Cardiac fibroblast (primary cell): ENCODE data around the gene TMTC2.

Experiments
- DNase-seq, 2 donors: peaks; one replicate each; pipeline versions ENCODE4 v3.0.0 to v3.0.0-alpha.2; 2010; ENCODE audit warnings: low read depth in 2 of 2
- H3K4me3 ChIP-seq, 2 donors: replicated peaks in 1 of 2; 1 replicate in 1 of 2; 2 replicates in 1 of 2; pipeline ENCODE4 v1.5.1; 2011; ENCODE audit warnings: low read depth in 2 of 2, low read length in 2 of 2, mild to moderate bottlenecking in 2 of 2, moderate library complexity in 1 of 2
- TF ChIP-seq, protein P1 (sequence below): IDR thresholded peaks from one replicate; pipeline ENCODE4 v1.5.1; 2011; ENCODE audit warnings: low read depth, mild to moderate bottlenecking, low read length, inconsistent platforms

TMTC2 gene

DNA sequence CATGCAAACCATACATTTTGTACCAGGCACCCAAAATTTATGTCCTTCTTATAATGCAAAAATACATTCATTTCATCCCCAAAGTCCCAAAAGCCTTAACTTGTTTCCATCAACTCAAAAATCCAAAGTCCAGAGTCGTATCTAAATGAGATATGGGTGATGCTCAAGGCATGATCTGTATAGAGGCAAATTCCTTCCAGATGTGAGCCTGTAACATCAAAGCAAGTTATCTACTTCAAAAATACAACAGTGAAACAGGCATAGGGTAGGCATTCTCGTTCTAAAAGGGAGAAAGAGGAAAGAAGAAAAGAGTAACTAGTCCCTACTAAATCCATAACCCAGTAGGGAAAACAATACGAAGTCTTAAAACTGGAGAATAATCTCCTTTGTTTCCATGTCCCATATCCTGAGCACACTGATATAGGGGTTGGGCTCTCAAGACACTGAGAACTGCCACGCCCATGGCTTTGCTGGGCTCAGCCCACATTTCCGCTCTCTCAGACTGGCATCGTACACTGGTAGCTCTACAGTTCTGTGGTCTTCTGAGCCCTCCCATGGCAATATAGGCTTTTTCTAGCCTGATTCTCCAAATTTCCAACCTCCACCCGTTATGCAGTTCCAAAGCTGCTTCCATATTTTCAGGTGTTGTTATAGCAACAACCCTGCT, 232.8 kb downstream of the TMTC2 start:
- TF ChIP-seq, protein P1, sequence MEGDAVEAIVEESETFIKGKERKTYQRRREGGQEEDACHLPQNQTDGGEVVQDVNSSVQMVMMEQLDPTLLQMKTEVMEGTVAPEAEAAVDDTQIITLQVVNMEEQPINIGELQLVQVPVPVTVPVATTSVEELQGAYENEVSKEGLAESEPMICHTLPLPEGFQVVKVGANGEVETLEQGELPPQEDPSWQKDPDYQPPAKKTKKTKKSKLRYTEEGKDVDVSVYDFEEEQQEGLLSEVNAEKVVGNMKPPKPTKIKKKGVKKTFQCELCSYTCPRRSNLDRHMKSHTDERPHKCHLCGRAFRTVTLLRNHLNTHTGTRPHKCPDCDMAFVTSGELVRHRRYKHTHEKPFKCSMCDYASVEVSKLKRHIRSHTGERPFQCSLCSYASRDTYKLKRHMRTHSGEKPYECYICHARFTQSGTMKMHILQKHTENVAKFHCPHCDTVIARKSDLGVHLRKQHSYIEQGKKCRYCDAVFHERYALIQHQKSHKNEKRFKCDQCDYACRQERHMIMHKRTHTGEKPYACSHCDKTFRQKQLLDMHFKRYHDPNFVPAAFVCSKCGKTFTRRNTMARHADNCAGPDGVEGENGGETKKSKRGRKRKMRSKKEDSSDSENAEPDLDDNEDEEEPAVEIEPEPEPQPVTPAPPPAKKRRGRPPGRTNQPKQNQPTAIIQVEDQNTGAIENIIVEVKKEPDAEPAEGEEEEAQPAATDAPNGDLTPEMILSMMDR, result no peak
- no peak for DNase-seq
- H3K4me3 ChIP-seq, result no peak overlapping the region

DNA sequence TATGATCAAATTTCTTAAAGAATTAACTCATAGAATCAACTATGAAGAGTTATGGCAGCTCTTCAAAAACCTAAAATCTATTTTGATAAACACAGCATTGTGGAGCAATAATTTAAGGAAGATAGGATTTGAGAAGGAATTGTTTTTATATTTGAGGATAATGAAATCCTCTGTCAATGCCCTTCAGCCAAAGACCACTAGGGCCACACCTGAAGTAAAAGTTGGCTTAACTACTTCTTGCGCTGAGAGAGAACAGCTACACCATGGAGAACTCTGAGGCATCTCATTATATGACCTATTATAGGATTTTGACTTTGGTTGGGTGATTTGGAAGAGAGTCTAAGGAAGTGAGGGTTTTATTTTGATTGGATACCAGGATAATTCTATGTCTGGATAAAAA, 237.2 kb downstream of the TMTC2 start:
- H3K4me3 ChIP-seq, result no peak overlapping the region
- DNase-seq, result no peak
- TF ChIP-seq, protein P1, result no peak

DNA sequence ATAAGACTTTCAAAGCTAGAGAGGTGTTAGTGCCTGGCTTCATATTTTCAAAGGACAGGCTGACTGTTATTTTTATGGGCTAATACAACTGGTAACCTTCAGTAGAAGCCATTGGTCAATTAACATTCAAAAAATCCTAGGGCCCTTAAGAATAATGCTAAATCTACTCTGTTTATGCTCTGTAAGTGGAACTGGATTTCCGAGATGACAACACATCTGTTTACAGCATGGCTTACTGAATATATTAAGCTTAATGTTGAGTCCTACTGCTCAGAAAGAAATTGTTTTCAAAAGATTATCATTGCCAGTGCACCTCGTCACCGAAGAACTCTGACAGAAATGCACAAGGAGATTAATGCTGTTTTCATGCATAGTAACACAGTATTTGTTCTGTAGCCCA, 239.9 kb downstream of the TMTC2 start:
- no peak for DNase-seq
- H3K4me3 ChIP-seq, result no peak overlapping the region
- TF ChIP-seq, protein P1, result no peak

DNA sequence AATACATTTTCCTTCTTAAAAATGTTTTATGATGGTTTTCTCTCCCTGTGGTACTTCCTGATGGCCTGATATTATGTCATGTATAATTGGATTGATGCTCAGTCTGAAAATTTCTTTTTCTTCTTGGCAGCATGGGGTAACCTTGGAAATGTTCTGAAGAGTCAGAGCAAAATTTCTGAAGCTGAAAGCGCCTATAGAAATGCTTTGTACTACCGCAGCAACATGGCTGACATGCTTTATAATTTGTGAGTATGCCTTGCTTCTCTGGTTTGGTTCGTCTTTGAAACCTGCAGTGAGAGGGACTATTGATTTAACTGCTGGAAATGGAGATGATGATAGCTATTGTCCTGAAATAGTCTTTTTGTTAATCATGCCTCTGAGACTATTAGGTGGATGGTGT, 243.6 kb downstream of the TMTC2 start:
- DNase-seq, result no peak
- TF ChIP-seq, protein P1, result no peak
- no peak overlapping the region for H3K4me3 ChIP-seq

DNA sequence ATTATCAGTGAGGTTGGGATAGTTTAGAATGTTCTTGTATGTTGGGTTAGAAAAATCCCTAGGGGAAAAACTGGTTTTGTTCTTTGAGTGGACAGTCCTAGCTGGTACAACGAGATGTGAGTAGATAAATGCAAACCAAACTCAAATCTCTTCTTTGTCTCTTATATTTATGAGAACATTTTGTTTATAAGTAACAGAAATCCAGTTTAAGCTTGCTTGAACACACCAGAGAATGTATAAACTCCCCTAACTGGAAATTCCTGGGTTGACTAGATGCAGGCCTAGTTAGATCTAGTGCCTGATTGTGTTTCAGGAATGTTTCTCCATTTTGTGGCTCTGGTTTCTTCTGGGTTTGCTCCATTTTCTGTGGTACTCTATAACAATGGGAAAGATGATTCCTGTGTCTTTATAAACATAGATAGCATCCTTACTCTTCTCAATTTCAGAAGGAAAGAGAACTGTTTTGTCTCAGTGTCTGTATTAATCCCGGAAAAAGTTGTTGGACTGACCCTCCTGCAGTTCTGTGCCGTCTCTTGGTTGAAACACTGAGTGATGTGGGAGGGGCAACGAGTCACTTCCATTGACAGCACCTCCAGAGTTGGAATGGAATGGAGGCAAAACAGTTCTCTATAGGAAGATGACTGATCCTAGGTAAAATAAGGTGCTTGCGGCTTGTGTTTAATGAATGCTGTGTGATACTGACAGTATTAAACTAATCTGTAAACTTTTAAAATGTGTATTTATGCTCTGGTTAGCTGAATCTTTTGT, 244.8 kb downstream of the TMTC2 start:
- TF ChIP-seq, protein P1, result no peak
- H3K4me3 ChIP-seq, result no peak overlapping the region
- no peak for DNase-seq

DNA sequence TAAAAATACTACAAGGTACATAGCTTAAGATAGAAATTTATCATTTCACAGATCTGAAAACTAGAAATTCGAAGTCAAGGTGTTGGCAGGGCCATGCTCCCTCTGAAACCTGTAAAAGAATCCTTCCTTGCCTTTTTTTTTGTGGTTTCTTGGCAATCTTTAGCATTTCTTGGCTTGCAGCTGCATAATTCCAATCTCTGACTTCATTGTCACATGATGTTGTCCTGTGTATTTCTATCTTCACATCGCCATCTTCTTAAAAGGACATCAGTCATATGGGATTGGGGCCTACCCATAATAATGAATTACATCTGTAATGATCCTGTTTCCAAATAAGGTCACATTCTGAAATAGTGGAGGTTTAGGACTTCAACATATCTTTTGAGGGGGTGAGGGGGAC, 250.4 kb downstream of the TMTC2 start:
- TF ChIP-seq, protein P1, result no peak
- H3K4me3 ChIP-seq, result no peak overlapping the region
- peak; percentile 2 to 36 for DNase-seq

DNA sequence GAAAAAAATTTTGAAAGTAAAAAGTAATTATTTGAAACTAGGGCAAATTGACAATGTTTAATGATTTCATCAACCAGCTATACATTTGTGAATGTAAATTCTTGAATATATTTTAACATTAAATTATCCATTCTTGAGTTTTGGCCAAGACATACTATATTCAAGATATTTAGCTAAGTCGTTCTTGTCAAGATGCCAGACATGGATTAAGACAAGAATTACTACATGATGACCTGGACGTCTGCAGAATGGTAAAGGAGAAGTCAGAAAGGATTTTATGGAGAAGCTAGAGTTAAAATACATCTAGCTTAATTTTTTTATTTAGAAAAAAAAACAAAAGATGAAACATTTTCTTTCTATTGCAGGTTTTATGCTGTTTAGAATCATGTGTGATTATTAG, 255.8 kb downstream of the TMTC2 start:
- TF ChIP-seq, protein P1, result no peak
- H3K4me3 ChIP-seq, result no peak overlapping the region
- DNase-seq, result no peak
